Measurements from ENCODE around the gene PRKG2. TPM values are rescaled to one million over a fixed set of nuclear protein-coding genes. Genes with fewer than 3 reads are reported as not detected.

Gene PRKG2
- total RNA-seq, 1 experiment from 2014 or later, result 0.59 TPM

- ChIA-PET CTCF (no interaction called here), POLR2A (no interaction called here)
- H3K4me1 ChIP-seq (ENCODE audit: control insufficient read depth, insufficient read depth, low read length), result no peaks in the 10 kb centered on the region
- TF ChIP-seq POLR2AphosphoS5 (IDR thresholded peaks at IDR 0.05; ENCODE audit: low read depth, low read length) (no peak), REST (IDR thresholded peaks at IDR 0.05; ENCODE audit: insufficient read depth in 1 of 2, low read depth in 2 of 2, low read length in 1 of 2) (no peak), TCF7L2 (IDR thresholded peaks at IDR 0.05; ENCODE audit: low read depth, low read length) (no peak), SIN3A (IDR thresholded peaks at IDR 0.05; ENCODE audit: borderline replicate concordance, insufficient read depth, low read depth, low read length) (no peak)
- ATAC-seq (no peak), DNase-seq (ENCODE audit: low read depth, low spot score) (no peak)
- H3K36me3 ChIP-seq (ENCODE audit: control insufficient read depth, insufficient read depth, low read length), result no peaks in the 10 kb centered on the region
- H3K27ac ChIP-seq (ENCODE audit: low read length), result no peak overlapping the region
- no peaks in the 10 kb centered on the region for H3K27me3 ChIP-seq (ENCODE audit: control insufficient read depth, insufficient read depth, low read length)
- H3K4me3 ChIP-seq (ENCODE audit: low read depth in 2 of 2, low read length in 2 of 2), result no peak overlapping the region
- in situ Hi-C loops (cut with HindIII; ENCODE audit: low pct_unique_long_range_greater_than_20kb, low sequenced_read_pairs), result no loop called here
- no peaks in the 10 kb centered on the region for H3K9me3 ChIP-seq (ENCODE audit: control insufficient read depth, insufficient read depth, low read depth, low read length)
- BruUV-seq (replicated peaks), result no TSS peak
- intact Hi-C loops (cut with micrococcal nuclease; ENCODE audit: unreplicated experiment), result no loop called here
These were observed 84.0 kb downstream of the PRKG2 start for GRCh38 chr4:81131066-81131465.

GRCh38 chr4:81130569-81130968 is 84.5 kb downstream of the PRKG2 start:
- POLR2A ChIA-PET, result no interaction called here
- CTCF ChIA-PET, result no interaction called here

More at GRCh38 chr4:81130569-81130968, 84.5 kb downstream of the PRKG2 start:
- DNase-seq (ENCODE audit: low read depth, low spot score) (no peak), ATAC-seq (no peak)
- no peaks in the 10 kb centered on the region for H3K36me3 ChIP-seq (ENCODE audit: control insufficient read depth, insufficient read depth, low read length)
- in situ Hi-C loops (cut with HindIII; ENCODE audit: low pct_unique_long_range_greater_than_20kb, low sequenced_read_pairs), result no loop called here
- BruUV-seq (replicated peaks), result no TSS peak
- intact Hi-C loops (cut with micrococcal nuclease; ENCODE audit: unreplicated experiment), result no loop called here
- no peaks in the 10 kb centered on the region for H3K27me3 ChIP-seq (ENCODE audit: control insufficient read depth, insufficient read depth, low read length)
- H3K4me1 ChIP-seq (ENCODE audit: control insufficient read depth, insufficient read depth, low read length), result no peaks in the 10 kb centered on the region
- no peaks in the 10 kb centered on the region for H3K9me3 ChIP-seq (ENCODE audit: control insufficient read depth, insufficient read depth, low read depth, low read length)
- H3K27ac ChIP-seq (ENCODE audit: low read length), result no peak overlapping the region
- H3K4me3 ChIP-seq (ENCODE audit: low read depth in 2 of 2, low read length in 2 of 2), result no peak overlapping the region
- no peak for TF ChIP-seq REST (IDR thresholded peaks at IDR 0.05; ENCODE audit: insufficient read depth in 1 of 2, low read depth in 2 of 2, low read length in 1 of 2)
- no peak for TF ChIP-seq TCF7L2 (IDR thresholded peaks at IDR 0.05; ENCODE audit: low read depth, low read length)
- TF ChIP-seq SIN3A (IDR thresholded peaks at IDR 0.05; ENCODE audit: borderline replicate concordance, insufficient read depth, low read depth, low read length), result no peak
- TF ChIP-seq CTCF (IDR thresholded peaks at IDR 0.05), result no peak
- no peak for TF ChIP-seq POLR2AphosphoS5 (IDR thresholded peaks at IDR 0.05; ENCODE audit: low read depth, low read length)
